ENCODE results near the gene UMPS.

The UMPS gene

GRCh38 chr3:124776856-124777255, 46.6 kb downstream of the UMPS start:
- in situ Hi-C loops (cut with HindIII; ENCODE audit: low sequenced_read_pairs) = no loop called here
- no peak overlapping the region for H3K4me3 ChIP-seq (ENCODE audit: low read depth, low read length)
- no peak for DNase-seq (ENCODE audit: low read depth)
- TF ChIP-seq CTCF (IDR thresholded peaks at IDR 0.05; ENCODE audit: low read depth, low read length, missing control alignments) = no peak

DNA sequence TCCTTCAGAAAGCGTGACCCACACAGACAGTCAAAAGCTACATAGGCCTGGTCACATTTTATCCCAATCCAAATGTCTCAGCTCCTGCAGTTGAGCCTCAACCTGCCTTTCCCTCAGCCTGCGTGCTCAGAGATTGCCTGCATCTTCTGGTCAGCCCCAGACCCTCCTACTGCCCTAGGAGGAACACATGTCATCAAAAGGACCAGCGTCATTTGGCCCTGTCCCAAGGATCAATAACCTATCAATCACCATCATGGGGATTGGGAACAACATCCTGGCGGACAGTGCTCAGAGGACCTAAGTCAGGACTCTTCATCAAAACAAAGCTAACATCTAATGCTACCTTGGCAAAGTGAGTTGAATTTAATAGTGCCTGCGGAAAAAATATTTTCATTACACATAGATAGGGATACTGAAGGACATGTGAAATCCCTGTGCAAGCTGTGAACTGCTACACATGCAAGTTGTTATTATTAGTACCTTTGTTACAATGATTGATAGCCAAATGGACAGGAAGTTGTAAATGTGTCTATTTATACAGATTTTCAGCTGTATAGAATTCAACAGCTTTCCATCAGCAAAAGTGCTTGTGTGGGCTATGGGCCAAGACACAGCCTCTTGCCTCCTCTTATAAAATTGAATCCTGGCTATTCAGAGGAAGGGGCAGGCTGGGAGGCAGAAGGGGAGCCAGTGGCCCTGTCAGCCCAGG, 47.7 kb downstream of the UMPS start:
- TF ChIP-seq CTCF (IDR thresholded peaks at IDR 0.05; ENCODE audit: low read depth, low read length, missing control alignments) = no peak
- in situ Hi-C loops (cut with HindIII; ENCODE audit: low sequenced_read_pairs) = no loop called here
- H3K4me3 ChIP-seq (ENCODE audit: low read depth, low read length) = no peak overlapping the region
- DNase-seq (ENCODE audit: low read depth) = no peak

DNA sequence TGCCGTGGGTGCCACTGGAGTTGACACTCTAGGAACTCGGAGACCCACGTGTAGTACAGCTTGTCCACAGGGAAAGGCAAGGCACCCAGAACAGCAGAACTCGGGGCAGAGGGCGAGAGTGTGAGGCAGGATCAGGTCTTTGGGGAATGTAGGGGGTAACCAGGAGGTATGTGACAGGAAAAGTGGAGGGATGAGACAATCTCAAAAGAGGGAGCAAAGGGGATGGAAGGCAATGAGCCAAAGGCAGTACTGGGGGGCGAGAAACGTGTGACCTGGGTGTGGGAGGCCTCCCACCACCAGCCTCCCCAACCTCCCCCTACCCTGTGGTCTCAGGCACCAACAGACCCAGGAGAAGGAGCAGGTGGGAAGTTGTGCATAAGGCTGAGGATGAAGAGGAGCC, 48.9 kb downstream of the UMPS start:
- DNase-seq (ENCODE audit: low read depth) = no peak
- H3K4me3 ChIP-seq (ENCODE audit: low read depth, low read length) = no peak overlapping the region
- in situ Hi-C loops (cut with HindIII; ENCODE audit: low sequenced_read_pairs) = no loop called here
- no peak for TF ChIP-seq CTCF (IDR thresholded peaks at IDR 0.05; ENCODE audit: low read depth, low read length, missing control alignments)

DNA sequence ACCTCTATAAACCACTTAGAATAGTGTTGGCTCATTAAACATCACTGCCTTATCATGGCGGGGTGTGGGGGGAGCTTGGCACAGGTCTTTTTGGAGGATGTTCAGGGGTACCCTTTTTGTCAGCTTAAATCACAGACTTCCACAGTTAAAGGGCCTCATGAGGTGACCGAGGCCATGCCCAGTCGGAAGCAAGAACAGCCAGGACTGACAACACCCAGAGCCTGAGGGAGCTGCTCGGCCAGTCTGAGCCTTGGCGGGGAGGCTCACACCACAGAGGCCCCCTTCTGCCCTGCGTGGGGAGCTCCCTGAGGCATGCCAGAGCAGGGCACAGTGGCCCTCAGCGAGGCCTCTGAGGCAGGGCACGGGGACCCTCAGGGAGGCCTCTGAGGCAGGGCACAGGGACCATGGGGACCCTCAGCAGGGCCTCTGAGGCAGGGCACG, 49.5 kb downstream of the UMPS start:
- no peak for TF ChIP-seq CTCF (IDR thresholded peaks at IDR 0.05; ENCODE audit: low read depth, low read length, missing control alignments)
- DNase-seq (ENCODE audit: low read depth) = no peak
- in situ Hi-C loops (cut with HindIII; ENCODE audit: low sequenced_read_pairs) = no loop called here
- no peak overlapping the region for H3K4me3 ChIP-seq (ENCODE audit: low read depth, low read length)

DNA sequence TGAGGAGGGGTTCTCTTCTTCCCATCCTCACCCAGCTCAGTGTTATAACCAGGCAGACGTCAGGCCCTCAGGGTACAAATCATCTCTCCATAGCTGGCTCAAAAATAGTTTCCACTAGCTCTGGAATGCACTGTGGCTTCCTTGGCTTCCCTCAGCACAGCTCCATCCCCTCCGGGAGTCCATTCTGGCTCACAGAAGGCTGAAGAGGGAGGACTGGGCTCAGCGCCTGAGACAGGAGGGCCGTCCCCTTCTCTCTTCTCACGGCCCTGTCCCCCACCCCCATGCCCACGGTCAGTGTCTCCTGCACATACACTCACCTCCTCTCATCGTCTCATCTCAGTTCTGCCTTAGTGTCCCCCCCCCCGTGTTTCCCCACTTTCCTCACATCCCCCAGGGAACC, 50.1 kb downstream of the UMPS start:
- H3K4me3 ChIP-seq (ENCODE audit: low read depth, low read length) = no peak overlapping the region
- in situ Hi-C loops (cut with HindIII; ENCODE audit: low sequenced_read_pairs) = no loop called here
- peak; percentile 3 for TF ChIP-seq CTCF (IDR thresholded peaks at IDR 0.05; ENCODE audit: low read depth, low read length, missing control alignments)
- DNase-seq (ENCODE audit: low read depth) = peak; percentile 95

DNA sequence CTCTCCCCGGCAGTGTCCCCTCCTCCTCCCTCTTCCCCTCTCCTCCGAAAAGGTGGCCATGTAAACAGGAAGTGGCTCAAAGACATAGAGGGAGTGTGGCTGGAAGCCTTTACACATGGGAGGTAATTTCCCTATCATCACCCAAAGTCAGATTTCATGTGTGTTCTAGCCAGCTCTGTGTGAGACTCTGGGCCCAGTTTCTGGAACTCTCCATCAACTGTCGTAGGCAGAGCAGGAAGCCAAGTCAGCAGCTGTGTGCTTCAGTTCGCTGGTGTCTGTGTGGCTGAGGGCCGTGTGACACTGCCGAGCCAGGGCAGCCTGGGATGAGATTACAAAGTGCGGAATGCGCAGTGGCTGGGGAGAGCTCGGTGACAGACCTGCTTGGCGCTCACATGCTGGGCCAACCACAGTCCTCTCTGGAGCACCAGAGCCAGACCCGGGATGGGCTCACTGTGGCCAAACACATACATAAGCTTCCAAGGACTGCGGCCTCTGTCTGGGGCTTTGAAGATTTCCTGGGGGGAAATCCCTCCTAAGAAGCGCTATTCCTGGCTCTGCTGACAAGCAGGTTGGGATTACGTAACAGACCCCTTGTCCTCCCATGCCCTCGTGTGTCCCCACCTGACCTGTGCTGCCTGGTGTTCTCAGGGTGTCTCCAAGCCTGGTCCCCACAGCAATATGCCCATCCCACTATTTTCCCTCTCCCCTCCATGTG, 50.7 kb downstream of the UMPS start:
- no peak overlapping the region for H3K4me3 ChIP-seq (ENCODE audit: low read depth, low read length)
- in situ Hi-C loops (cut with HindIII; ENCODE audit: low sequenced_read_pairs) = no loop called here
- DNase-seq (ENCODE audit: low read depth) = peak; percentile 72
- no peak for TF ChIP-seq CTCF (IDR thresholded peaks at IDR 0.05; ENCODE audit: low read depth, low read length, missing control alignments)

Data from astrocyte of the cerebellum (primary cell).